Measurements from ENCODE around the gene PCDH9. TPM values are rescaled to one million over a fixed set of nuclear protein-coding genes. Genes with fewer than 3 reads are reported as not detected.

Gene PCDH9
- polyA plus RNA-seq, 1 of the 3 experiments (the other 2 are of a cell fraction), result 1.3 TPM

DNA sequence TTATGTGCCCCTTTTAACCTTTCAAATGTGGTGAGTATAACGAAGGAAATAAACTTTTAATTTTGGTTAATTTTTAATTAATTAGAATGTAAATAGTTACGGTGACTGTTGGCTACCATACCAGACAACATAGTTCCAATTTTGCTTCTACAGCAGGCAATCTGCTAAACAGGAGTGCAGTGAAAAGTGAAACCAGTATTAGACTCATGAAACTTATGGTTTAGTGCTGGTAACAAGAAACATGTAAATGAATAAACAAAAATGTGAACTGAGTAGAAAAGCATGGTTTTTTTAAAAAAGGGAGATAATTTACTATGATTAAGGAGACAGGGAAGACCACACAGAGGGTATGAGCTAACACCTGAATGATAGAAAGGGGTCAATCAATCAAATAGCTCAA is 478.4 kb downstream of the PCDH9 start:
- H3K9me3 ChIP-seq, result no peaks in the 10 kb centered on the region
- ChIA-PET CTCF (no interaction called here), POLR2A (no interaction called here)
- DNase-seq, result no peak
- H3K4me3 ChIP-seq (ENCODE audit: low read depth in 2 of 2, low read length in 1 of 2), result no peak overlapping the region
- H3K27me3 ChIP-seq (ENCODE audit: insufficient read depth), result no peaks in the 10 kb centered on the region
- no peaks in the 10 kb centered on the region for H3K9me2 ChIP-seq
- H2AFZ ChIP-seq (ENCODE audit: low read depth), result no peak overlapping the region
- no peaks in the 10 kb centered on the region for H3K4me1 ChIP-seq (ENCODE audit: control insufficient read depth in 1 of 2, insufficient read depth in 2 of 2, low read depth in 1 of 2, low read length in 1 of 2)
- H3K27ac ChIP-seq (ENCODE audit: low read depth in 2 of 2, low read length in 1 of 2), result no peak overlapping the region
- no peaks in the 10 kb centered on the region for H3K79me2 ChIP-seq (ENCODE audit: insufficient read depth)
- H4K20me1 ChIP-seq (ENCODE audit: insufficient read depth), result no peaks in the 10 kb centered on the region
- H3K4me2 ChIP-seq, result no peak overlapping the region
- WGBS (ENCODE audit: low lambda C conversion rate), result 76% methylated on average over 2 of the region's 2 CpGs
- TF ChIP-seq MEF2A (IDR thresholded peaks at IDR 0.05; ENCODE audit: borderline replicate concordance, low read depth) (no peak), PBX3 (IDR thresholded peaks at IDR 0.05) (no peak), POLR2AphosphoS5 (IDR thresholded peaks at IDR 0.05; ENCODE audit: low read depth, low read length) (no peak), ZBTB33 (IDR thresholded peaks at IDR 0.05; ENCODE audit: borderline replicate concordance, low read depth) (no peak), NRF1 (IDR thresholded peaks at IDR 0.05; ENCODE audit: low read depth, low read length) (no peak), EZH2phosphoT487 (IDR thresholded peaks at IDR 0.05; ENCODE audit: borderline replicate concordance, low read depth) (no peak), GATA2 (CRISPR knock-in tag; IDR thresholded peaks at IDR 0.05) (no peak), RCOR1 (IDR thresholded peaks at IDR 0.05; ENCODE audit: low read length) (no peak), MXI1 (IDR thresholded peaks at IDR 0.05; ENCODE audit: low read depth, low read length) (no peak), FOXJ3 (CRISPR knock-in tag; IDR thresholded peaks at IDR 0.05) (no peak), TCF12 (IDR thresholded peaks at IDR 0.05) (no peak), TEAD4 (IDR thresholded peaks at IDR 0.05; ENCODE audit: borderline replicate concordance, insufficient read depth) (no peak), SIN3A (IDR thresholded peaks at IDR 0.05; ENCODE audit: borderline replicate concordance, low read depth, low read length) (no peak), YY1 (IDR thresholded peaks at IDR 0.05; ENCODE audit: low read depth) (no peak), RFX5 (IDR thresholded peaks at IDR 0.05; ENCODE audit: low read length) (no peak), CHD2 (IDR thresholded peaks at IDR 0.05; ENCODE audit: low read length, partially characterized antibody) (no peak)
- TF ChIP-seq, protein P1, sequence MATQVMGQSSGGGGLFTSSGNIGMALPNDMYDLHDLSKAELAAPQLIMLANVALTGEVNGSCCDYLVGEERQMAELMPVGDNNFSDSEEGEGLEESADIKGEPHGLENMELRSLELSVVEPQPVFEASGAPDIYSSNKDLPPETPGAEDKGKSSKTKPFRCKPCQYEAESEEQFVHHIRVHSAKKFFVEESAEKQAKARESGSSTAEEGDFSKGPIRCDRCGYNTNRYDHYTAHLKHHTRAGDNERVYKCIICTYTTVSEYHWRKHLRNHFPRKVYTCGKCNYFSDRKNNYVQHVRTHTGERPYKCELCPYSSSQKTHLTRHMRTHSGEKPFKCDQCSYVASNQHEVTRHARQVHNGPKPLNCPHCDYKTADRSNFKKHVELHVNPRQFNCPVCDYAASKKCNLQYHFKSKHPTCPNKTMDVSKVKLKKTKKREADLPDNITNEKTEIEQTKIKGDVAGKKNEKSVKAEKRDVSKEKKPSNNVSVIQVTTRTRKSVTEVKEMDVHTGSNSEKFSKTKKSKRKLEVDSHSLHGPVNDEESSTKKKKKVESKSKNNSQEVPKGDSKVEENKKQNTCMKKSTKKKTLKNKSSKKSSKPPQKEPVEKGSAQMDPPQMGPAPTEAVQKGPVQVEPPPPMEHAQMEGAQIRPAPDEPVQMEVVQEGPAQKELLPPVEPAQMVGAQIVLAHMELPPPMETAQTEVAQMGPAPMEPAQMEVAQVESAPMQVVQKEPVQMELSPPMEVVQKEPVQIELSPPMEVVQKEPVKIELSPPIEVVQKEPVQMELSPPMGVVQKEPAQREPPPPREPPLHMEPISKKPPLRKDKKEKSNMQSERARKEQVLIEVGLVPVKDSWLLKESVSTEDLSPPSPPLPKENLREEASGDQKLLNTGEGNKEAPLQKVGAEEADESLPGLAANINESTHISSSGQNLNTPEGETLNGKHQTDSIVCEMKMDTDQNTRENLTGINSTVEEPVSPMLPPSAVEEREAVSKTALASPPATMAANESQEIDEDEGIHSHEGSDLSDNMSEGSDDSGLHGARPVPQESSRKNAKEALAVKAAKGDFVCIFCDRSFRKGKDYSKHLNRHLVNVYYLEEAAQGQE (IDR thresholded peaks at IDR 0.05; ENCODE audit: low read depth, low read length), result no peak
- no peaks in the 10 kb centered on the region for H3F3A ChIP-seq (replicated peaks; ENCODE audit: insufficient read depth)
- H3K36me3 ChIP-seq (replicated peaks in 1 of 2; ENCODE audit: control insufficient read depth in 1 of 2, insufficient read depth in 2 of 2, low read length in 1 of 2), result no peaks in the 10 kb centered on the region
- no peak overlapping the region for H3K9ac ChIP-seq

Data from SK-N-SH (cell line).